ENCODE results near the gene EIF2AK3.

GRCh38 chr2:88622307-88622706 is 5.0 kb downstream of the EIF2AK3 start:
- TF ChIP-seq, protein P1, sequence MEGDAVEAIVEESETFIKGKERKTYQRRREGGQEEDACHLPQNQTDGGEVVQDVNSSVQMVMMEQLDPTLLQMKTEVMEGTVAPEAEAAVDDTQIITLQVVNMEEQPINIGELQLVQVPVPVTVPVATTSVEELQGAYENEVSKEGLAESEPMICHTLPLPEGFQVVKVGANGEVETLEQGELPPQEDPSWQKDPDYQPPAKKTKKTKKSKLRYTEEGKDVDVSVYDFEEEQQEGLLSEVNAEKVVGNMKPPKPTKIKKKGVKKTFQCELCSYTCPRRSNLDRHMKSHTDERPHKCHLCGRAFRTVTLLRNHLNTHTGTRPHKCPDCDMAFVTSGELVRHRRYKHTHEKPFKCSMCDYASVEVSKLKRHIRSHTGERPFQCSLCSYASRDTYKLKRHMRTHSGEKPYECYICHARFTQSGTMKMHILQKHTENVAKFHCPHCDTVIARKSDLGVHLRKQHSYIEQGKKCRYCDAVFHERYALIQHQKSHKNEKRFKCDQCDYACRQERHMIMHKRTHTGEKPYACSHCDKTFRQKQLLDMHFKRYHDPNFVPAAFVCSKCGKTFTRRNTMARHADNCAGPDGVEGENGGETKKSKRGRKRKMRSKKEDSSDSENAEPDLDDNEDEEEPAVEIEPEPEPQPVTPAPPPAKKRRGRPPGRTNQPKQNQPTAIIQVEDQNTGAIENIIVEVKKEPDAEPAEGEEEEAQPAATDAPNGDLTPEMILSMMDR (IDR thresholded peaks at IDR 0.05): no peak
- TF ChIP-seq POLR2A (IDR thresholded peaks at IDR 0.05): no peak
